VCaP (cell line): ENCODE results near the gene COL13A1.
A peak's percentile ranks its signal among the peaks of the same experiment; 100 is the strongest.

ENCODE experiments used
- H3K27ac ChIP-seq: fragments of 450-650 bp; 2 replicates; pipeline ENCODE4 v1.5.1; 2017
- TF ChIP-seq, protein P1 (sequence below): fragments of 450-650 bp; conservative IDR thresholded peaks from 2 replicates; pipeline ENCODE4 v1.5.1; 2017; ENCODE audit warnings: mild to moderate bottlenecking, moderate library complexity

COL13A1 gene

DNA sequence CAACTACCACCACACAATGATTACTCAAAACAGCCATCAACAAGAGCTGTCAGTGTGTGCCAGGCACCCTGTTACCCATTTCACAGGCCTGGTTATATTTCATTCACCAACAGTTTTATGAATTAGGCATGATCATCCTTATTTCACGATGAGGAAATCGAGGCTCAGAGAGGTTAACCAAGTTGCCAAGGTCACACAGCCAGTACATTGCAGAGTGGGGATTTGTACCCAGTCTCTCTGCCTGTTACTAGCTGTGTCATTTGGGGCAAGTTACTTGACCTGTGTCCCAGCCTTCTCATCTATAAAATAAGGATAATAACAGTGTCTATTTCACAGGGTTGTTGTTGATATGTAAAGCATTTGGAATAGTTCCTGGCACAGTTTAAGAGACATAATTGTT is 97.2 kb downstream of the COL13A1 start:
- TF ChIP-seq, protein P1, sequence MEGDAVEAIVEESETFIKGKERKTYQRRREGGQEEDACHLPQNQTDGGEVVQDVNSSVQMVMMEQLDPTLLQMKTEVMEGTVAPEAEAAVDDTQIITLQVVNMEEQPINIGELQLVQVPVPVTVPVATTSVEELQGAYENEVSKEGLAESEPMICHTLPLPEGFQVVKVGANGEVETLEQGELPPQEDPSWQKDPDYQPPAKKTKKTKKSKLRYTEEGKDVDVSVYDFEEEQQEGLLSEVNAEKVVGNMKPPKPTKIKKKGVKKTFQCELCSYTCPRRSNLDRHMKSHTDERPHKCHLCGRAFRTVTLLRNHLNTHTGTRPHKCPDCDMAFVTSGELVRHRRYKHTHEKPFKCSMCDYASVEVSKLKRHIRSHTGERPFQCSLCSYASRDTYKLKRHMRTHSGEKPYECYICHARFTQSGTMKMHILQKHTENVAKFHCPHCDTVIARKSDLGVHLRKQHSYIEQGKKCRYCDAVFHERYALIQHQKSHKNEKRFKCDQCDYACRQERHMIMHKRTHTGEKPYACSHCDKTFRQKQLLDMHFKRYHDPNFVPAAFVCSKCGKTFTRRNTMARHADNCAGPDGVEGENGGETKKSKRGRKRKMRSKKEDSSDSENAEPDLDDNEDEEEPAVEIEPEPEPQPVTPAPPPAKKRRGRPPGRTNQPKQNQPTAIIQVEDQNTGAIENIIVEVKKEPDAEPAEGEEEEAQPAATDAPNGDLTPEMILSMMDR: no peak
- no peak overlapping the region for H3K27ac ChIP-seq

DNA sequence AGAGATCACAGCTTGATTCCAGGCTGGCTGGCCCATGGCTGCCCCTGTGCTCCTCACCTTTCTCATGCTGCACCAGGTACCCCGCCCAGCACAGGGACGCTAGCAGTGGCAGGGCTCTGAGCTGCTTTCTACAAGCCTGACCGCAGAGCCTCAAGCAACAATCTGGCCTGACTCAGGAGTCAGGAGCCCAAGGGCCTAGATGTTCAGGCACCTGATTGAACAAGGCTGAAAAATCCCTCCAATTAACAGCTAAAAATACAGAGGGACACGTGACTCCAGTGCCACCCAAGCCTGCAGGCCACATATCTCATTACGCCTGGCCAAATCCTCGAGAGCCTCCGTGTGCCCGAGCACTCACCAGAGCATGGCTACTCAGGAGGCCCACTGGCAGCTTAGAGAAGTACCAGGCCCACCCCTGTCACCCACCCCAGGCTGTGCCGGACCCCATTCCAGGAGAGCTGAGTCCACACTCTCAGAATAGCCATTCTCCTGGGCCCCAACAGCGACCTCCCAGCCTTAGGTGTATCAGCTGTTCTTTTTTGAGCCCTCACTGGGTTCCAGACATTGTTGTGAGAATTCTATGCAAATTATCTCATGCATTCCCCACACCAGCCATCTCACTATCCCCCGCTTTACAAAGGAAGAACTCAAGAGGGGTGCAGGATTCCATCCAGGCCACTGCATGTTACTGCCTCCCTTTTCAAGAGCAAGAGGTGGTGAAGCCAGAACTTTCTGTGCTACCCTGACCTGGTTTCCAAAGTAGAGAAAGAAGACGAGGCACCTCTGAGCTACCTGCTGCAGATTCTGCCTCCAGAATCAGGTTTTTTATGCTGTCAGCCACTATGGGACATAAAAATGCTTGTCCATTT is 98.3 kb downstream of the COL13A1 start:
- no peak overlapping the region for H3K27ac ChIP-seq

DNA sequence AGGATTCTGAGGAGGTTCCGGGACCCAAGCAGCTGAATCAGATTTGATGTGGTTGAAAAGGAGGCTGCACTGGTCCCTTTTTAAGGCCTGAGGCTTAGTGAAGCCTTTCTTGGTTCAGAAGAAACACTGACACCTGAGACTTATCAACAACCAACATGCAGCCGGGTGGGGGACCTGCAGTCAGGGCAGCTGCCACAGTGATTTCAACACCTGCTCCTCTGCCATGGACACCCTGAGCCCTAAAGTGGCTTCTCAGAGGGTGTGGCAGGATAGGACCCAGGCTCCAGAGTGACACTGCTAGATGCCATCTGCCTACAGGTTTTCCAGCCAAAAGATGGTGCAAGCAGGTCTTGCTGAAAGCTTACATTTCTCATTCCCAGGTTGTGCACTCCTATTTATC is 99.3 kb downstream of the COL13A1 start:
- H3K27ac ChIP-seq: no peak overlapping the region
- TF ChIP-seq, protein P1: no peak

More for the DNA sequence above, 98.3 kb downstream of the COL13A1 start:
- TF ChIP-seq, protein P1: no peak

DNA sequence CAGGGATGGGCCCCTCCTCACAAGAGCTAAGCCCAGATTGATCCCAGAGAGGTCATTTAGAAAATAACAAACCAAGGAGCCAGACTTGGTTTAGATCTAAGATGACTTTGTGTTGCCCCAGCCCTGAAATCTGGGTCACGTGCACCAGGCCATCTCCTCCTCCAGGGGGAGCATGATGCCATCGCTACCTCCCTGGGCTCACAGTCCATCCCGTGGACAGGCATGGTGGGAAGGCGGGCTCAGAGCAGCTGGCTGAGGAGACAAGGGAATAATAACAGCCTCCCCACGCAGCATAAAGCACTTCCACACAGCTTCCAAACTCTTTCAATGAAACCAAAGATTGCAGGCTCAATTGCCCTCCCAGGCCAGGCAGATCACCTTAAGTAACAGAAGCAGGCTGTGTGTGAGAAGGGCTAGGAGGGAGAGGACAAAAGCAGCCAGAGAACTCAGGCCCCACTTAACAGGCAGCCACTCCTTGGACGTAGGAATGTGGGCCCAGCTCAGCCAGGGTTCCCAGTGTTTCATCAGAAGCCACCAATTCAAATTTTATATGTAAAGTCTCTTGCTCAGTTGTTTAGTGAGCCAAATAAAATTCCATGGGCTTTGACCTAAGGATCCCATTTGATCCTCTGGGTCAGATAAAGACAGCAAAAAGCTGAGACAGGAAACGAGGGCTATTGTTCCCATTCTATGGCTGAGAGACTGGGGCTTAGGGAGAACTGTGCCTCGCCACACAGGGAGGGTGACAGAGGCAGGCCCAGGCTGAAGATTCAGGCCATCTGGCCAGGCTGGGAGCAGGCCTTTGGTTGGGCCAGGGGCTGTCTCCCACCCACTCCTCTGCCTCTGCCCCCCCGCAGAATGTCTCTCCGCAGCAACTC is 100.2 kb downstream of the COL13A1 start:
- H3K27ac ChIP-seq: peak overlapping the region; percentile 38; the same call in 1 of the 2 replicates
- TF ChIP-seq, protein P1: peak; percentile 84

DNA sequence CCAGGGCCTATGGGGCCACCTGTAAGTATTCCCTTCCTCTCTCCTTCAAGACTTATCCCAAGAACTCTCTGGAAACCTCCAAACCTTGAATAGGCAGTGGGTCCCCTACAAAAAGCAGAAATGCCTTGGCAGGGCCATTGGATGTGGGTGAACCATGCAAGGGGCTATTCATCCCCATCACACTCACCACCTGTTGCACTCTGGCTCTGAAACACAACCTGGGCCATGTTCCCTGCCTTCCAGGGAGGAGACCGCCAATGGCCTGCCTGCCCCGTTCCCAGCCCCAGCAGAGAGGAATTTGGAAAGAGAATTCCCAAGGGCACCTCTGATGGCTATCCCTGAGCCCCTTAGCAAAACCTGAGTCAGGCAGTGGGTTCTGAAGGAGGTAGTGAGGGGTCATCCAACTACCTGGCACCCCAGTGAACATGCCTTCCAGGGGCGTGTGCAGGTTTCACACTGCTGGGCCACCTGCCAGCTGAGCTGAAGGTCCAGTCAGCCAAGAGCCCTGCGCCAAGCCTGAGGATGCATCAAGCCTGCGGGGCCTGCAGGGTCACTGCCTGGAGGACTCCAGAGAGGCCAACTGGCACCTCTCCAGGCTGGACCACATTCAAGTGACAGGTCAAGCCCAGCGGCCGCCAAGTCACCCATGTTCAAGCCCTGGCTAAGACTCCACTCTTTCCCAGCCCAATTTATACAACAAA is 101.3 kb downstream of the COL13A1 start:
- peak overlapping the region; percentile 38; the same call in 1 of the 2 replicates for H3K27ac ChIP-seq
- TF ChIP-seq, protein P1: no peak

DNA sequence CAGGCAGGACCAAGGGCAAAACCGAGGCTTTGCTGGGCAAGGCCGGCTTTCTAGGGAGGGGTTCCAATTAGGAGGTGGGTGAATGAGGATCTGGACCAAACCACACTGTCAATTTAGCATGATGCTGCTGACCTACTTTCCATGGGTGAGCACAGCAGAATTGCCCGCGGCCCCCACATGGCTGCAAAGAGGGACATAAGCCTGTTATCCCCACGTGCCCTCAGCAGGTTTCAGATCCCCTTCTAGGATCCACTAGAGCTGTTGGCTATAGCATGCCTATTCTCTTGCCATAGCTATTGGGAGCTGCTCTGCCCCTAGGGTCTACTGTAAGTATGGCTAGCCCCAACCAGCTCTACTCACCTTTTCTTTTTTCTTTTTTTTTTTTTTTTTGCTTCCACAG is 102.8 kb downstream of the COL13A1 start:
- TF ChIP-seq, protein P1: no peak
- H3K27ac ChIP-seq: no peak overlapping the region
